SHP77 (cell line): ENCODE measurements around the gene MT1E.
"Not testable (repeated sequence)": the region's sequence is repeated elsewhere in the genome, so short reads cannot be mapped to it uniquely, and the experiment has no call there.

ENCODE experiments used
- DNase-seq, 2 experiments: peaks; one replicate each; lab custom pipeline; 2025; lab: John Stamatoyannopoulos, UW

The MT1E gene

DNA sequence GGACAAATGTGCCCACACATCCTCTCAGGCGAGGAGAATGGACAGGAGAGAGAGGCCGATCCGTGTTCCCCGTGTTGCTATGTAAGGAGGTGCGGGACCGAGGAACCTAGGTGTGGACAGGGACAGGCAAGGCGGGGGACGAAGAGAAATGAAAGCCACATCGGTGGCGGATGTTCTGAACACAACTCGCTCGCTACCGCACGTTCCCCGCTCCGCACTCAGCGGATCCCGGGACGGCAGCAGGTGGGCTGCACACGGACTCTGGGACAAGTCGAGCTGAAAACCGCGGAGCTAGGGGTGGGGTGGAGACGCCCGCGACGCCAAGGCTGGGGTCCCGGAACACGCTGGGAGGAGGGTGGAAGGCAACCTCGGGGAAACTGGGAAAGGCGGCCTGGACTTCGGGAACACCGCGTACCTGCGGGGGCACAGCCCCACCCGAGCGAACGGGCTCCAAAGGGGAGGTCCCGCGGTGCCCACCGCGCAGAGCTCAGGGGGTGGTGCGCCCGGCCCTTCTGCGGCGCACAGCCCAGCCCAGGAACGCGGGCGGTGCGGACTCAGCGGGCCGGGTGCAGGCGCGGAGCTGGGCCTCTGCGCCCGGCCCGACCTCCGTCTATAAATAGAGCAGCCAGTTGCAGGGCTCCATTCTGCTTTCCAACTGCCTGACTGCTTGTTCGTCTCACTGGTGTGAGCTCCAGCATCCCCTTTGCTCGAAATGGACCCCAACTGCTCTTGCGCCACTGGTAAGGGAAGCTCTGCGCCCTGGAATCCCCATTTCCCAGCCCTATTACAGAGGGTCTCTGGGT, at the start of gene MT1E:
Gene MT1E (plus strand): TSS at position 642 of the 803 bp plus-strand sequence. CDS start 71 bp downstream, at position 713.
- DNase-seq = no peak

GRCh38 chr16:56576585-56577299, 48.8 kb upstream of the MT1E start:
- DNase-seq = peak; percentile 31 to 54

DNA sequence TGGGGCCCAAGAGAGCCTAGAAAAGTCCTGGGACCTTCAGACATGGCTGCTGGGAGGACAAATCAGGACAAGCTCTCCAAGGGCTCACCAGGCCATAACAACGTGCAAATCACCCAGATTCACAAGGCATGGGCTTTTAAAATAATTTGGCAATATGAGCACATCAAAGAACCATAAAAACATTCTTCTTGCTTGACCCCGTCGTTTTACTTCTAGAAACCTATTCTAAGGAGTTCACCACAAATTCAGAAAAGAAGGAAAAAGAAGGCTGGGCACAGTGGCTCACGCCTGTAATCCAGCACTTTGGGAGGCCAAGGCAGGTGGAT, 48.3 kb upstream of the MT1E start:
- no peak for DNase-seq

GRCh38 chr16:56580391-56581048, 45.1 kb upstream of the MT1E start:
- no peak for DNase-seq

- not testable (repeated sequence) for DNase-seq
These were observed 42.7 kb upstream of the MT1E start for GRCh38 chr16:56582911-56583310.

GRCh38 chr16:56583351-56584168, 42.0 kb upstream of the MT1E start:
- no peak for DNase-seq

DNA sequence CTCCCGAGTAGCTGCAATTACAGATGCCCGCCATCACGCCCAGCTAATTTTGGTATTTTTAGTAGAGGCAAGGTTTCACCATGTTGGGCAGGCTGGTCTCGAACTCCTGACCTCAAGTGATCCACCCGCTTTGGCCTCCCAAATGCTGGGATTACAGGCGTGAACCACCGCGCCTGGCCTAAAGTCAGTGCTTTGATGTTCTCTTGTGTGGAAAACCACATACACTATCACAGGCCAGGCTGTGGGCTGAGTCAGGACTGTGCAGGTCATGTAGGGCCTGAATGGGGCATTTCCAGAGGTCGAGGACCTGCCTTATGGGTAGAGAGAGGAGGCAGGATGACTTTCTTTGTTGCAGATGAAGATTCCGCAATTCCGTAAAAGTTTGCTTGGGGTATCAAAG, 41.3 kb upstream of the MT1E start:
- no peak for DNase-seq

DNA sequence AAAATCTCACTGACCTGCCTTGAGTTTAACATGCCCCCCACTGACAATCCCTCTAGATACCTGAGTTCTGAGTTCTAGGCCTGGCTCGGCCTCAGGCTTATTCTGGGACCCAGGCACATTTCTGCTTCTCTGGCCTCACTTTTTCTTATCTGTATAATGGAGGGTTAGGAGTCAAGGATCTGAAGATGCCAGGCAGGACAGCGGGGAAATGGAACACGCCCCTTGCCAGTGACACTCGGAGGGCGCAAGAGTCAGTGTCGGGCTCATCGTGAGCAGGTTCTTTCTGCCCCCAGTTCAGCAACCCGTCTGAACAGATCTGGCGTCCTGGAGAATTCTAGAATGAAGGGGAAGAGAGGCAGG, 36.8 kb upstream of the MT1E start:
- DNase-seq = no peak

GRCh38 chr16:56589141-56590039, 36.2 kb upstream of the MT1E start, which contains the start of gene MT3:
Gene MT3 (plus strand): TSS chr16:56589528. CDS start chr16:56589591, 63 bp downstream.
- no peak for DNase-seq

DNA sequence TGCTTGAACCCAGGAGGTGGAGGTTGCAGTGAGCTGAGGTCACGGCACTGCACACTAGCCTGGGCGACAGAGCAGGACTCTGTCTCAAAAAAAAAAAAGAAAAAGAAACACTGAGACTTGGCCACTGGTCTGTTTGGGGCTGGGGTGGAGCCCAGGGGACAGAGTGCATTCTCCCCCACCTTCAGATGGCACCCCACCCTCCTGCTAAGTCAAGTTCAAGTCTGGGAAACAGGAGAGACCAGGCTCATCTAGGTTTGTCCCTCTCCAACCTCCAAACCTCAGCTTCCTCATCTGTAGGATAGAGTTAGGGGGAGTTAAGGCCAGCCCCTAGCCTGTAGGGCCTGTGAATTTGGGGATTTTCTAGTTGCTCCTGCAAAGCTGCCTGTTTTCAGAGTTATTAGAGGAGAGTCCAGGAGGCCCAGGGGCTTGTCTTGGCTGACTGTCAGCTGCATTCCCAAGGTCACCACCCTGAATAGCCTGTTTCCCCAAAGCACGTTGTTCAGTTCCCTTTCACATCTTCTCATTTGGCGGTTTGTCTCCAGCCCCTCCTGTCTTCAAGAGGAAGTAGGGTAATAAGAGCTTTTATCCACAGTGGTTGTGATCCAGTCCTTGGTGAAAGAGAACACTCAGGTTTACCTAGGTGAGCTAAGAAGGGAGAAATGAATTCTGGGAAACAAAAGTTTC, 34.1 kb upstream of the MT1E start:
- DNase-seq = no peak

DNA sequence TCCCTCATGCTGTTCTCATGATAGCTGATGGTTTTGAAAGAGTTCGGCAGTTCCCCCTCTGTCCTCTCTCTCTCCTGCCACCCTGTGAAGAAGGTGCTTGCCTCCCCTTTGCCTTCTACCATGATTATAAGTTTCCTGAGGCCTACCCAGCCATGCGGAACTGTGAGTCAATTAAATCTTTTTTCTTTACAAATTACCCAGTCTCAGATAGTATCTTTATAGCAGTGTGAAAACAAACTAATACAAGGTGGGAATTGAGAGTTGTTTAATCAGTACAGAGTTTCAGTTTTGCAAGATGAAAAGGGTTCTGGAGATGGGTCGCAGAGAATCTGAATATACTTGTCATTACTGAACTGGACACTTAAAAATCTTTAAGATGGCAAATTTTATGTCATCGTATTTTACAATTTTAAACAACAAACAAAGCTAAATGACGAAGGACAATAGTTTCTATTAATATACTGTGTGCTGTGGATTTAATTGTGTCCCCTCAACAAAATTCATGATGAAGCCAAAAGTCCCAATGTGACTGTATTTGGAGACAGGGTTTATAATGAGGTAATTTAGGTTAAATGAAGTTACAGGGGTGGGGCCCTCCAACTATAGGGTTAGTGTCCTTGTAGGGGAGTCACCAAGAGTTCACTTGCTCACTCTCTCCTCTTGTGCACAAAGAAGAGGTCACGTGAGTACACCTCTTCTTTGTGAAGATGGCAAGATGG, 31.8 kb upstream of the MT1E start:
- no peak for DNase-seq

GRCh38 chr16:56594292-56594619, 31.3 kb upstream of the MT1E start:
- DNase-seq = no peak

- DNase-seq = peak; percentile 47 to 65
These were observed 25.1 kb upstream of the MT1E start for GRCh38 chr16:56600398-56600999.

- no peak for DNase-seq
These were observed 24.3 kb upstream of the MT1E start for GRCh38 chr16:56601325-56601724.

DNA sequence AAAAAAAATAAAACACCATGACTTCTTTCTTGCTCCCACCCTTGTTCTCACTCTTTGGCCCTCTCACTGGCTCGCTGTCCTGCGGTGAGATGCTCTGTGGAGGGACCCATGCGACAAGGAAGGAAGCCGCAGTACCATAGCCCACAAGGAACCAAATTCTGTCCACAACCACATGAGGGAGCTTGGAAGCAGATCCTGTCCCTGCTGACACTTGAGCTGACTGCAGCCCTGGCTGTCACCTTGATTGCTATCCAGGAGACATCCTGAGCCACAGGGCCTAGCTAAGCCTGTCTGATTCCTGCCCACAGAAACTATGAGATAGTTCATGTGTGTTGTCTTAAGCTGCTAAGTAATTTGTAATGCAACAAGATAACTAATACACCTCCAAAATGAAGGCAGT, 22.0 kb upstream of the MT1E start:
- peak; percentile 61 to 70 for DNase-seq

DNA sequence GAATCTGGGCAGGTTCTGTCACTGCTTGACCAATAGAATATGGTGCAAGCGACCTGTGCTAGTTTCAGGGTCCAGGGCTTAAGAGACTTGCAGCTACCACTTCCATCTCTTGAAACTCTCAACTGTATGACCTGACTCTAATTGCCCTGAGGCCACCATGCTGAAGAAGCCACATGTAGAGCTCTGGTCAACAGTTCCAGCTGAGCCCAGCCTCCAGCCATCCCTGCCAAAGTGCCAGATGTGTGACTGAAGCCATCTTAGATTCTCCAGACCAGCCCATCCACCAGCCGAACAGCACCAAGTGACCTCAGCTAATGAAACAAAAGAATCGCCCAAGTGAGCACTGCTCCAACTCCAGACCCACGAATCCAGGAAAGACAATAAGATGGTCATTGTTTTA, 20.6 kb upstream of the MT1E start:
- DNase-seq = no peak

DNA sequence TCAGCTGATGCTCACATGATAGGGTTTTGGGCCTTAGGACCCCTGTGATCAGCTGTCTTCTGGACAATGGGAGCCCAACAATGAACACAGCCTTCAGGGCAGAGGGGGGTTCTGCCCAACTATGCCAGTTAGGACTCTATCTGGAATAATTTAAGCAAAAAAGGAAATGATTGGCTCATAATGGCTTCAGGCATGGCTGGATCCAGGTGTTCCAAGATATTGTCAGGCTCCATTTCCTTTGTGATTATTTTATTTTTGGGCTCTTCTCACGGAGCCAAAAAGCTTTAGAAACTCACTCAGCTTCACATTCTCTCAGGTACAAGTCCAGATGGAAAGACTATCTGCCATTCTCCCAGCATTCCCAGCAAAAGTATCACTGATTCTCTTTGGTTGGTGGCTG, 20.1 kb upstream of the MT1E start:
- no peak for DNase-seq

DNA sequence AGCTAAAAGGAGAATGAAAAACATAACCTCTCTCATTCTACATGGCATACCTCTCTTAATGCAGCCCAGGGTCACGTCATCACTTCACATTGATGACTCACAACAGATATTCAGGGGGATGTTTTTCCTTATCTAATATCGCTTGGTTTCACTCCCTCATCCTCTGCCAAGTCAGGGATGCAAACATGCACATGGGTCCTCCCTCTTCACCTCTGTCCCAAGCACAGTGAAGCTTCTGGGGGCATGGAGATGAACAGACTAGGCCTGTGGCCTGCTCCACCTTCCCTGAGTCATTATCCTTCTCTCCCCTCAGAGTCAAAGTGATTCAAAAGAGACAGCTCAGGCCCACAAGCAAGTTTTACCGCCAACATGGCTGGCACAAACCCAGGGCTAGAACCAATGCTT, 19.5 kb upstream of the MT1E start:
- DNase-seq = no peak

DNA sequence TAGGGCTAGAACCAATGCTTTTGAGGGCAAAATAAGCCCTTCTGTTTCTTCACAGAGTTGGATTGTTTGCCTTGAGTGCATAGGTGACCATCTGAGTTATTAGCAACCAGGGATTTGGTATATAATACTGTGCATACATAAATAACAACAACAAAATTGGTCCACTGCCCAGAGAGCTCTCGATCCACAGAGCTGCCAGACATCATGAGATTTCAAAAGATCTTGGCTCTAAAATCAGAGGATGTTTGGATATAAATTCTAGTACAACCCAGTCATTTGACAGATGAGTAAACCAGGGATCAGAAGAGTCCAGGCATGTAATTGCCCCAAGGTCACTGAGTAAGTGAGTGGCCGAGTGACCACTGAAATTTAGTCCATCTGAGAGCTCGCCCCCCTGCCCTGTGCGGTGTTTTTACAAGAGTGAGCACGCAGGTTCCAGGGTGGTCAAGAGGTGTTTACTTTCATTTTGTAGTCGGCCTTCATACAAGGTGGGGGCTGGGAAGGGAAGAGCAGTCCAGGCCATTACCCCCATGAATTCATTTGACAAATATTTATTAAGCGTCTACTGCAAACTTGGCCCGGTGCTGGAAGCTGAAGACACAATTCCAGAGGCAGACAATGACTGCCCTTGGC, 19.0 kb upstream of the MT1E start:
- DNase-seq = no peak
